CD4-positive, alpha-beta T cell treated with Interleukin-21 for 1 hour (primary cell): Measurements from ENCODE around the gene SLC25A28.
A peak's percentile ranks its signal among the peaks of the same experiment; 100 is the strongest.
"Not testable (repeated sequence)": the region's sequence is repeated elsewhere in the genome, so short reads cannot be mapped to it uniquely, and the experiment has no call there.

ENCODE experiments used
- DNase-seq: peaks from one replicate; pipeline ENCODE4 v3.0.0-alpha.2; 2020

The SLC25A28 gene

DNA sequence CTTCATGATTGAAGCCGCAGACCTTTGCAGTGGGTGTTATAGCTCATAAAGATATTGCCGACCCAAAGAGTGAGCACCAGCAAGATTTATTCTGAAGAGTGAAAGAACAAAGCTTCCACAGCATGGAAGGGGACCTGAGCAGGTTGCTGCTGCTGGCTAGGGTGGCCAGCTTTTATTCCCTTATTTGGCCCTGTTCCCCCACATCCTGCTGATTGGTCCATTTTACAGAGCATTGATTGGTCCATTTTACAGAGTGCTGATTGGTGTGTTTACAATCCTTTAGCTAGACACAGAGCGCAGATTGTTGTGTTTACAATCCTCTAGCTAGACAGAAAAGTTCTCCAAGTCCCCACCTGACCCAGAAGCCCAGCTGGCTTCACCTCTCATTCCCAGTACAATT, 4.9 kb upstream of the SLC25A28 start:
- not testable (repeated sequence) for DNase-seq

DNA sequence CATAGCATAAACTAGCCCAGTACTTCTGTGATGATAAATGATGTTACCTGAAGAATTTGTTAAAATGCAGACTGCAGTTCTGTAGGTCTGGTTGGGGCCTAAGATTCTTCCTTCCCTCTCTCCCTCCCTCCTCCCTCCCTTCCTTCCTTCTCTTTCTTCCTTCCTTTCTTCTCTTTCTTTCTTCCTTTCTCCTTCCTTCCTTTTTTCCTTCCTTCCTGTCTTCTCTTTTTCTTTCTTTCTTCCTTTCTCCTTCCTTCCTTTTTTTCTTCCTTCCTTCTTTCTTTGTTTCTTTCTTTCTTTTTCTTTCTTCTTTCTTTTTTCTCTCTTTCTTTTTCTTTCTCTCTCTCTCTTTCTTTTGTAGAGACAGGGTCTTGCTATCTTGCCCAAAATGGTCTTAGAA, 3.7 kb upstream of the SLC25A28 start:
- no peak for DNase-seq

DNA sequence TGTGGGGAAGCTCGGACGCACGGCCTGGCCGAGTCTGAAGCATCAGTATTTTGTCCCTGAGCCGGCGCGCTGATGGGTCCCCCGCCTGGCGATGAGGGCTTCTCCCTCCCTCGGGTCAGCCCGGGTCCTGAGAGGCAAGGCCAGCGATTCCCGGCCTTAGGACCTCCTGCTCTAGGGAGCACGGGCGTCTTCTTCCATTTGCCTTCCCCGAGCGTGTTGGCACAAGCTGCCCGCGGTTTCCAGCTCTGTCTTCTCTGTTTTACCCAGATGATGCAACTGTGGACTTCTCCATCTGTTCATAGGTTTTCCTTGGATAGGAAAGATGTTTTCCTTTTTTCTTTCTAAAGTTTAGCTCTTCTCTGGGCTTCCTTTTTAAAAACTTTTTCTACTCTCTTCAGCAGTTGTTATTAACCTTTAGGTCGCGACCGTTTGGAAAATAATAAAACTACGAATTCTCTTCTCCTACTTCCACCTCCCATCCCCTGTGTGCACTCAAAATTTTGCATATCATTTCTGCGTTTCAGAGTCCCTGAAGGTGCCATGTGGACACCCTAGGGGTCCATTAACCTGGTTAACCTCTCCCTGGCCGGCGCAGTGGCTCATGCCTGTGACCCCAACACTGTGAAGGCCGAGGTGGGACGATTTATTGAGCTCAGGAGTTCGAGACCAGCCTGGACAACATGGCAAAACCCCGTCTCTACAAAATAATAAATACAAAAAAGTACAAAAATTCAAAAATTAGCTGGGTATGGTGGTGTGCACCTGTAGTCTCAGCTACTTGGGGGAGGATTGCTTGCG, 1.4 kb upstream of the SLC25A28 start:
- no peak for DNase-seq

DNA sequence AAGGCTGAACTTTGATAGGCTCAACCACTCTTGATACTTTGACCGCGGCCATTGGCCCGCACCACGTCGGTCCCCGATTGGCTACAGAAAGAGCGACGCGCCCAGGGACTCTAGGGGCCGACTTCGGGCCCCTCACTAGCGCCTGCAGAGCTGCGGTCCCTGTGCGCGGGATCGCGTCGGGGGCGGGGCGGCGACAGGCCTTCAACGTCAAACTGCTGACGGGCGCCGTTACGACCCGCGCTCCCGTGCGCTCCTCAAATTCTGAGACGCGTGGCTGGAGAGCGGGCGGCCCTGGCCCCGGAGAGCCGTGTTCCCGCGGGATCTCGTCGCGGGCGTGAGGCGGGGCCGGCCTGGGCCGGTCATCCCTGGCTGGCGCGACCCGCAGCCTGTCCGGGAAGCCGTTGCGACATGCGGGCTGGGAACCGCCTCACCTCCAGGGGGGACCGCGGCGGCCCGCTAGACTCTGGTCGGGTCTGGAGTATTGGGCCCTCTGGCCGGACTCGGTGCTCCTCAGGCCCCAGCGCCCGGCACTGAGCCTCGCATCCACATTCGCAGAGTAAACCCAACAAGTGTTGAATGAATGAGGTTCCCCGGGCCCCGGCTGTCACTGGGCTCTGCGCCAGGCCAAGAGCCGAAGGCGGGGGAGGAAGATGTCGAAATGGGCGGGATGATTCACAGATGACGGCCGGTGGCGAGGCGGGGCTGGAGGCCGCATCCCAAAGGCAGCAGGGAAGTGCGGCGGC, 643 bp upstream of the SLC25A28 start:
- peak; percentile 82 for DNase-seq

DNA sequence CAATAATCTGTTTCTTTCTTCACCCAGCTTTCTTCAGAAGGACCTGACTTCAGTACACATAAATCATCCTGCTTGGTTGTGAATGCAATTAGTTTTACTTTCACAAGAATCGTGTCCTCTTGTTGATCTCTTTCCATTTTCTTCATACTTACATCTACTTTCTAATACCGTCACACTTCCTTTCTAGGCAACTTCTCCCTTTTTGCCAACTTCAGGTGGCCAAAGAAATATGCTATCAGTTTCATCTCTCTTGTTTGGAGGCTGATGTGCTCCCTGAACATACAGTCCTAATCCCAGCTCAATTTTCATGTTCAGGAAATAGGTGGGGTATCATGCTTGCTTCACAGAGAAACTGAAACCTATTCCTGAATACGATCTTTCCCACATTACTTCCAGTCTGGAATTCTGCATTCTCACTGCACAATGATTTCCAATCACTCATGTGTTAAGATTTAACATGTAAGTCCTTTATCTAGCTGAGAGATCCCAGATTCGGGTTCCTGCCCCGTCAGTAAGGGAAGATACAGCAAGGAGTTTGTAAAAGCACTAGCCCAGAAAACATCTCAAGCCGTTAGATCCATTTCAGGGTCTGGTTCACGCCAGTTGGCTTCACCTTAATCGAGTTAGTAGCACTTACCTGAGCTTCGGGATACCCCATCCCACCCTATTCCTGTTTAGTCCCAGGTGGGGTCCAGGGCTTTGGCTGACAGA, 994 bp downstream of the SLC25A28 start:
- peak; percentile 19 for DNase-seq

DNA sequence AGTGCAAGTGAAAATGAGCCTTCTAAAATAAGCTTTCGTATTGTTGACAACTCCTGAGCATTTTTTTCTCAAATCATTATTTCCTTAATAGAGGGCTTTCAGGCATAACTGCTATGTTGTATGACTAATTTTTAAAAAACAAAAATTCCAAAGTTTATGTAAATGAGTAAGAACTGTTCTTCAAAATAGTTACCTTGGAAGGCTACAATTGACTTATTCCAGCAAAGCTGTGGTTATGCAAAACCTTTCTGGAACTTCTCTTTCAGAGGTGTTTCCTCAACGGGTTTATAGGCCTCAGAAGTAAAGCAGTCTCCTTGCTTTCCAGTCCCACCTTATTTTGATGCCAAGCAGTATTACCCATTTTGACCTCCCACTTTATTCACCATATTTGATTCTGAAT, 2.5 kb downstream of the SLC25A28 start:
- DNase-seq, result no peak

DNA sequence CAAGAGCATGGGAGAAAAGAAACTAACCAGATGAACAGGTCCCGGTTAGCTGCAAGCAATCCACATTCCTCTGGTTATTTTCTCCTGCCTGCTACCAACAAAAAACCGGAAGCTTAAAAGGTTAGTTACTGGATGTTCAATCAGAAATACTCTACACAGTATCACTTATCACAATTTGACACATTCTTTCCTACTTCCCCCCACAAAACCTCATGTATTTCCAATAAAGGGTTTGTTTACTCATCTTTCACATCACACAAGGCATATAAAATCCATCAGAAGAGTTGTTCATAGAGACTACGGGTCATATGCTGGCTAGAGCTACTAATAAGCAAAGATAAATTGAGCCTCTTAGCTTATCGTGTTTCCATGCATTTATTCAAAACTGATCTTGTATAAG, 4.8 kb downstream of the SLC25A28 start:
- no peak for DNase-seq

DNA sequence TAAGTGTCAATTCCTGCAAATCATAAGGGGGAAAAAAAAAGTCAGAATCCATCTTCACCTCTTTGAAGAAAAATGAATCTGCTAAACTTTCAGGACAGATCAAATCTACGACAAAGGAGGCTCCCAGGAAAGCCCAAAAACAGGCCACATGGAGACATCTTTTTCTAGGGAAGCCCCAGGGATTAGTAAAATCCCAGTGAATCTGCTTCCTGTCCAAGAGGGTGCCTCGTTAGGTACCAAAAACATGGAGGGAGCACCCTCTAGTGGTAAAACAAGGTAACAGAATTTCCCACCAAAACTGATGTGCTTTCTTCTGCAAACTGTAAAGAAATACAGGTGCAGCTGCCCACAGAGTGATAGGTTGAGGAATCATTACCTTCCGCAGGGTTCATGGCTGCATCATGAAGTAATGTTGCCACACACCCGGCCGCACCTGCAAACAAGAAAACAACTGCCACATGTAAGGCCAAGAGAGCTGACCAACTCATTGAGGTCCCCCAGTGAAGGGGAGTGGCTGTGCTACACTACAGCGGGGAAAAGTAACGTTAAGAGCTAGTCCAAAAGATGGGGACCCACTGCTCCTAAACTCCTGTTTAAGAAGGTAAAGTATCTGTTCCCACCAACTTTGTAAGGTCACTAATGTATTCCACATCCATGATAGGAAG, 7.9 kb downstream of the SLC25A28 start:
- DNase-seq, result peak; percentile 68

DNA sequence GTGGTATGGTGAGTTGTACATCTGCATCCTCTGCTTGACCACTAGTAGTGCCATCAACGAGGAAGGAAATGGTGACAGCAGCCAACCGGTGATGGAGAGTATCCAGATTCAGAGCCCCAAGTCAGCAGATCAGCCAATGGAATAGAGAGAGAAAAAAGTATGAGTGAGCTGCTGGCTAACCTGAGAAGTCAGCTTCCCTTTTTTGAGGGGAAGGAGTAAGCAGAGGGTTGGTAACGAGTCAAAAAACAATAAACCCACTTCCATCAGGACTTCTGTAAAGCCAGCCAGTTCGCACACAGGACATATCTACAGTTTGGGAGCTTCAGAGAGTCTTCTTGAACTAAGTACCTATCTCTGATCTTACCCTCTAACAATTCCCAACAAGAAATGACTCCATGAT, 8.9 kb downstream of the SLC25A28 start:
- DNase-seq, result no peak

DNA sequence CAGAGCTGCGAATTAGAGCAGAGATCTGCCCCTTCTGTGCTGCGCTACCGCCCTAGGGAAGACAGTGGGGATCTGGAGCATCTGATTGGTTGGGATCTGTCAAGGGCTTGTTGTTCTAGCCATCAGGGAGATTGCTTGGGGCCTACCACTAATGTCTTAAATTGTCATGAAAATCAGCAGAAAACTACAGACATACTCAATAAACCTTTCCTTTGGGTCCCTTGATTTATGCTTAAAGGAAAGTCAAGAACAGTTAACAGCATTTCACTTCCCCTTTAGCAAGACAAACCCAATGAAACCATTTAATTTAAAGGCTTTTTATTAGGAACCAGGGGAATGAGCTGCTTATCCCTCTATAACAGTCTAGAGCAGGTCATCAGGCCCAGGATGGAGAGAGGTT, 10.0 kb downstream of the SLC25A28 start:
- no peak for DNase-seq

DNA sequence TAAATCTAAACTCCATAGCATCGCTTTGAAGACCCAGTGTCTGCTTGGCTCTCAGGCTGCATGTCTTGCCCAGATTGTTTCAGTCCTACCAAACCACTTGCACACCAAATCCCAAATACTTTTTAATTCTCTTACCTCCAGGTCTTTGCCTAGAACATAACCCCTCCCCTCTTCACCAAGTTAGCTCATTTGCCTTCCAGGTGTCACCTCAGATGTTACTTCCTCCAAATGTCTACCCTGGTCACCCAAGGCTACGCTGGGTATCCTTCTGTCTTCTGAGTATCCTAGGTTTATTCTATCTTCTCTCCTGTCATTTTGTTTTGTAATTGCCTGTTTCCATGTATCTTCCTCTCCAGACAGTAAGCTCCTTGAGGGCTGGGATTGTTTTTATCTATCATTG, 11.1 kb downstream of the SLC25A28 start:
- DNase-seq, result no peak

DNA sequence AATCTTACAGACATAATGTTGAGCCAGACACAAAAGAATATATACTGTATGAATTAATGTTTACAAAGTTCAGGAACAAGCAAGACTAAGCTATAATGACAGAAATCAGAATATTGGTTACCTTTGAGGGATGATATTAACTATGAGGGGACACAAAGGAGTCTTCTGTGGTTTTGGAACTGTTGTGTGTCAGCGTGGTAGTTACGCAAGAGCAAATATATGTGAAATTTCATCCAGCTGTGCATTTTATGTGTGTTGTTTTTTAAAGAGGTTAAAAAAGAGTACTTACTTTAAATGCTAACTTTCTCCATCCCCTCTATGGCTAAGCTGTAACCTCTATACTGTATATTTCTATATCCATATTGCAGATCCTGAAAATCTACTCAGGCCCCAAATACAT, 14.9 kb downstream of the SLC25A28 start:
- DNase-seq, result no peak

DNA sequence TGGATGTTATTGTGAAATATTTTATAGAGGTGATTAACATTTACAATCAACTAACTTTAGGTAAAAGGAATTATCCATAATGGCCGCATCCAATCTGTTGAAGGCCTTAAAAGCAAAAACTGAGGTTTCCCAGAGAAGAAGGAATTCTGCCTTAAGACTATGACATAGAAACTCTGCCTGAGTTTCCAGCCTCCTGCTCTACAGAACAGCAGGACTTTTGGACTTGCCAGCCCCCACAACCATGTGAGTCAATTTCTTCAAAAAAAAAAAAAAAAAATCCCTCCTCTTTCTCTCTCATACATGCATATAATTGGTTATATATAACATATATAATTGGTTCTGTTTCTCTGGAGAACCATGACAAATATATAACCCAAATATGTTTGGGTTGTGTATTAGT, 15.4 kb downstream of the SLC25A28 start:
- DNase-seq, result no peak

DNA sequence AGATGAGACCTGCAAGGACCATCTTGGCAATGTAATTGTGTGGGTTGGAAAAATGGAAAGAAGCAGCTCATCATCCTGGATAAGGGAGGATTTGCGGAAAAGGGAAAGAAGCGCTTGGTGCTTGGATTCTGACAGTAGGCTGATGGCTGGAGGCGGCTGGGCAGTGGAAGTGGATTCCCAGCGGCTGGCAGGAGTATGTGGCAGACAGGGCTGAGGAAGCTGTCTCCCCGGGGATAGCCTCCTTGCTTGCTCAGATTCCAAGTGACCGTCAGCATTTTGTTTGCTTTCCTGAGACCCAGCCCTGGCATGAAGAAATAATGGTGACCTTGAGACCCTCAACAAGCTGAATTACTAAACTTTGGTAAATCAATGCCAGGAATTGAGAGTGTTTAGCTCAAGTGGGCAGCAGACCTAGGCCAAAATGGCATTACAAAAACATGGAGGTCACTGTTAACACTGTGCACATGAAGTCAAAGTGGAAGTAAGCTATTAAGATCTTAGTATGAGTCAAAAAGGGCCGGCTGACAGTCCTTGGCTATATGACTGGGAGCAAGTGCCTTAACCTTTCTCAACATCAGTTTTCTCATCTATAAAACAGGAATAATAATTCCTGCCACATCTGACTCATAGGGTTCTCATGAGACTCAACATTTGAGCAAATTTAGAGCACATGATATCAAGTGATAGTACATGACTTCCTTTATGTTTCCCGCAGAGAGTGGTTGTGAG, 21.3 kb downstream of the SLC25A28 start:
- DNase-seq, result no peak

DNA sequence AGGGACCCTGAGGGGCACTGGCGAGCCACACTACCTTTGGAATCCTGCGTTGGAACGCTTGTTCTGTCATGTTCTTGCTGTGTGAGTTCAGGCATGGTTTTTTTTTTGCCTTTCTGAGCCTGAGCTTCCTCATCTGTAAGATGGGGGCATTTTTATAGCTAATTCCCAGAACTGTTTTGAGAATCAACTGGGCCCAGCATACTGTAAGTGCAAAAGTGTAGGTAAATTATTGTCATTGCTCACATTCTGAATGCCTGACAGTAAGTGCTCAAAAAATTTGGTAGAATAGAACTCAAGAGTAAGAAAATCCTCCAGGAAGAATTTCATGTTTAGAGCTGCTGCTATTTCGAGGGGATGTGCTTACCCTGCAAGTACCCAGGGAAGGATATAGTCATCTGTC, 22.2 kb downstream of the SLC25A28 start:
- no peak for DNase-seq

DNA sequence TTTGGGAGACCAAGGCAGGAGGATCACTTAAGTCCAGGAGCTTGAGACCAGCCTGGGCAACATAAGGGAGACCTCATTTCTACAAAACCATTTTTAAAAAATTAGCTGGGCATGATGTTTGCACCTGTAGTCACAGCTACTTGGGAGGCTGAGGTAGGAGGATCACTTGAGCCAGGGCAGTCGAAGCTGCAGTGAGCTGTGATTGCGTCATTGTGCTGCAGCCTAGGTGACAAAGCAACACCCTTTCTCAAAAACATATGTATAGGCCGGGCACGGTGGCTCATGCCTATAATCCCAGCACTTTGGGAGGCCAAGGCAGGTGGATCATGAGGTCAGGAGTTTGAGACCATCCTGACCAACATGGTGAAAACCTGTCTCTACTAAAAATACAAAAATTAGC, 23.5 kb downstream of the SLC25A28 start:
- DNase-seq, result not testable (repeated sequence)

DNA sequence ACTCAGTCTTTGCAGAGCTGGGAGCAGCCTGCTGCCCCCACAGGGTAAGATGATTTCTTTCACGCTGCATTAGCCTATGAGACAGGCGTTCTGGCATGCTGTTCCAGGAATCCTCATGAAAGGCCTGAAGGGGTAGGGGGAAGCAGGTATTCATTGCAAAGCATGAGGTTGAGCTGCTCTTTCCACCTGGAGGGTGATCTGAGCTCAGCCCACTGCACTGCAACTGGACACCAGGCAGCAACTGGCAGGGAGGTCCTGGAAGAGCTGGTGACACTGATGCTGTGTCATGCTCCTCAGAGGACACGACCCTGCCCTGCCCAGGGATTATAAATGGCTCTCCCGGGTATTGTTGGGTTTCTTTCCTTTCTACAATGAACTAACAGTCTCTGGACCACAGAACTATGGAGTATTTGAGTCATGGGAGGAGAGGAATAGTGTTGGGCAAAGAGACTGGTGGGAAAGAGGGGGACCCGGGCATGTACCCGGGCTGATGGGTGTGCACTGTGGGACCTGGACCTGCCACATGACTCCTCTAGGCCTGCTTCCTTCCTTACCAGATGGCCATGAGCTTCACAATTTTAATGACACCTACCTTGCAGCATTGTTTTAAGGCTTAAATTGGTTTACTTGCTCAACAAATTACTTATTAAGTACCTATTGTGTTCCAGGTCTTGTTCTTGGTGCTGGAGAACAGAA, 24.3 kb downstream of the SLC25A28 start:
- DNase-seq, result no peak

DNA sequence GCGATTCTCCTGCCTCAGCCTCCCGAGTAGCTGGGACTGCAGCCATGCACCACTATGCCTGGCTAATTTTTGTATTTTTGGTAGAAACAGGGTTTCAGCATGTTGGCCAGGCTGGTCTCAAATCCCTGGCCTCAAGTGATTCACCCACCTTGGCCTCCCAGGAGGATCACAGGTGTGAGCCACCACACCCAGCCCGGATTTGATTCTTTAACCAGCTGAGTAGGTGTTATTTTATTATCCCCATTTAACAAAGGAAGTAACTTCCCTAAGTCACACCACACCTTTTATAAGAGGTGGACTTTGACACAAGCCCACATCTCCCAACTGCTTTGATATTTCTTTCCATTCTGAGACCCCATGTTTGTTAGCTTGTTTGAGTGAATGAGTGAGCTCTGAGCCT, 25.0 kb downstream of the SLC25A28 start:
- no peak for DNase-seq

DNA sequence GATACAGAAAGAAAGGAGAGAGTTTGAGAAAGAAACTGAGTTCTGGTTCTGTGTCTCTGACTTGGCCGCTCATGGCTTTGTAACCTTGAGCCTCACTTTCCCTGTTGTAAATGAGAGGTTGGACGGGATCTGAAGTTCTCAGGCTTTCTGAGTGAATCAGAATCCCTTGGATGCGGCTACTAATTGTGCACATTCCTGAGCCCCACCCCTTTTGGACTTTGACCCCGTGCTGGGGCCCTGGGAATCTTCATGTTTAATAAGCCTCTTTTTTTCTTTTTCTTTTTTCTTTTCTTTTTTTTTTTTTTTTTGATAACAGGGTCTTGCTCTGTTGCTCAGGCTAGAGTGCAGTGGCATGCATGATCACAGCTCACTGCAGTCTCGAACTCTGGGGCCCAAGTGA, 26.9 kb downstream of the SLC25A28 start:
- no peak for DNase-seq

DNA sequence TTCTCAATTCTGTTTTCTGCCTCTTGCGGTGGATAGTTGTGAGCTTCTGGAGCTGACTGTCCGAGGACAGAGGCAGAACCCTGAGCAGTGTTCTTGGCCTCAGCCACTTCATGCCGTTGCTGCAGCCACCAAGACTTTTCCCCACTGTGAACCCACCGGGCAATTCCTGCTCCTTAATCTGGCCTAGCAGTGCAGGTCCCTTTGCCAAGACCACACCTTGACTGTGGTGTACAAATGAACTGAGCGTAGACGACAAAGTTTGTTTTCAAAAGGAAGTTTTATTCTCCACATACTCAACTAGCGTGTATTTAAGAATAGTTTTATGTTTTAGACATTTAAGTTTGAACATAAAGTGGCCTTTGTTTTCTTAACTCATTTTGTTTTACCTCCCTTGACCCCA, 29.4 kb downstream of the SLC25A28 start:
- DNase-seq, result no peak

DNA sequence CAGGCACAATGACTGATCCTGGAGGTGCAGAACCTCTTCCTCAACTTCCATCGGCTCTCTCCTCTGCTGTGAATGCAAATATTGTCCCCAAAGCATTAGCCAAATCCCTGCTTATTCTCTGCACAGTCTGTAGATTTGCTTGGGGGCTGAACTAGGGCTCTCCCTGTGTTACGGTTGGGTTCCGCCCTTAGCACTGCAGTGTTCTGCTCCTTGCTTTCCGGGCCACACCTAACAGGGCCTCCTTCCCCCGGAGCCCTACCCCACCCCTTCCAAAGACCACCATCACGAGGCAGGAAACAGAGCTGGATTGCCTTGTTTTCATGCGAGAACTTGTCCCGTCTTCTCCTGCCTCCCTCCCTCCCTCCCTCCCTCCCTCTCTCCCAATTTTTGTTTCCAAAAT, 36.6 kb downstream of the SLC25A28 start:
- DNase-seq, result no peak

DNA sequence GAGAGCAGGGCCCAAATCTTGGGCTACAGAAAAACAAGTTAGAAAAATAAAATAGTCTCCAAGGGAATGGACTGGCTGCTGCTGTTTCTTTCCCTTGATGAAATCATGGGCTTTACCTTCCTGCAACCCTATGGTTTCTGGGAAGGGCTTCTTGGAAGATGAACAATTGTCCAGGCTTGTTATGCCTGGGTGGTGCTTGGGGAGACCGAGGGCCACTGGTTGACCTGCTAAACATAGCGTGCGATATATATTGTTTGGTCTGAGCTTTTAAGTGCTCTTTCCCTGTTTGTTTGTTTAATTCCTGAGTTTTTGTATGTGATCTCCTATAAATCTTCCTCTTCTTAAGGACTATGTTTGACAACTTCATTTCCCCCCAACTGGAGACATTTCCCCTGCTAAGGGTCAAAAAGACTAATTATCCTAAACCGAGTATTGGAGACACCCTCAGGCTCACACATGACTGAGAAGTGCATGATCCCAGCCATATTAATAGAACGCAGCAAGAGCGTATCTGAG, 37.9 kb downstream of the SLC25A28 start:
- no peak for DNase-seq
